CD14-positive monocyte (primary cell): ENCODE measurements around the gene PGAP2. TPM values are rescaled to one million over a fixed set of nuclear protein-coding genes. Genes with fewer than 3 reads are reported as not detected.
"Not testable (repeated sequence)": the region's sequence is repeated elsewhere in the genome, so short reads cannot be mapped to it uniquely, and the experiment has no call there.

Experiments
- DNase-seq, 3 donors: peaks; one replicate each; pipeline ENCODE4 v3.0.0-alpha.2; 2011 to 2022
- H2AFZ ChIP-seq: 2 replicates; pipeline ENCODE4 v1.6.0; 2012; ENCODE audit warnings: mild to moderate bottlenecking, low read depth, low read length, inconsistent platforms; ENCODE audit not compliant: insufficient read depth, poor library complexity, severe bottlenecking
- H3K27ac ChIP-seq, 2 donors: 1 replicate in 1 of 2; 2 replicates in 1 of 2; pipeline ENCODE4 v1.5.1; 2012 to 2013; ENCODE audit warnings: low read length in 2 of 2, control low read depth in 1 of 2, inconsistent platforms in 1 of 2, low read depth in 1 of 2, mild to moderate bottlenecking in 1 of 2
- H3K27me3 ChIP-seq, 2 donors: one replicate each; pipeline versions ENCODE4 v1.6.0 to v1.6.1; 2011 to 2013; ENCODE audit warnings: low read length in 2 of 2; ENCODE audit not compliant: control insufficient read depth in 2 of 2, insufficient read depth in 2 of 2
- H3K36me3 ChIP-seq, 2 donors: replicated peaks in 1 of 2; 1 replicate in 1 of 2; 2 replicates in 1 of 2; pipeline versions ENCODE4 v1.5.1 to v1.6.1; 2012 to 2013; ENCODE audit warnings: low read length in 2 of 2, control low read depth in 1 of 2, inconsistent platforms in 1 of 2, mild to moderate bottlenecking in 1 of 2; ENCODE audit not compliant: insufficient read depth in 2 of 2, control insufficient read depth in 1 of 2
- H3K4me1 ChIP-seq, 2 donors: 1 replicate in 1 of 2; 2 replicates in 1 of 2; pipeline versions ENCODE4 v1.5.1 to v1.6.1; 2012 to 2013; ENCODE audit warnings: low read length in 2 of 2, control low read depth in 1 of 2, inconsistent platforms in 1 of 2, mild to moderate bottlenecking in 1 of 2, moderate library complexity in 1 of 2; ENCODE audit not compliant: insufficient read depth in 2 of 2, control insufficient read depth in 1 of 2
- H3K4me2 ChIP-seq: replicated peaks from 2 replicates; pipeline ENCODE3; 2012; ENCODE audit warnings: low read length, moderate library complexity, mild to moderate bottlenecking; ENCODE audit not compliant: poor library complexity, severe bottlenecking; ENCODE audit errors: extremely low read depth
- H3K4me3 ChIP-seq, 3 experiments: fragments of 200-600 bp in 1 of 3; sonication (generic) in 1 of 3; replicated peaks in 1 of 3; 1 replicate in 2 of 3; 2 replicates in 1 of 3; pipeline ENCODE4 v1.5.1; 2011 to 2013; ENCODE audit warnings: low read length in 3 of 3, mild to moderate bottlenecking in 3 of 3, control low read depth in 2 of 3, low read depth in 2 of 3, inconsistent platforms in 1 of 3, moderate library complexity in 1 of 3
- H3K79me2 ChIP-seq: 2 replicates; pipeline ENCODE4 v1.6.0; 2012; ENCODE audit warnings: mild to moderate bottlenecking, control low read depth, inconsistent platforms, low read length, moderate library complexity; ENCODE audit not compliant: insufficient read depth
- H3K9ac ChIP-seq: 2 replicates; pipeline ENCODE4 v1.6.0; 2017; ENCODE audit warnings: low read length, mild to moderate bottlenecking; ENCODE audit not compliant: insufficient read depth, poor library complexity, severe bottlenecking
- H3K9me3 ChIP-seq, 2 donors: replicated peaks in 1 of 2; 1 replicate in 1 of 2; 2 replicates in 1 of 2; pipeline versions ENCODE4 v1.5.1 to v1.6.1; 2012 to 2013; ENCODE audit warnings: low read length in 2 of 2, control low read depth in 1 of 2; ENCODE audit not compliant: control insufficient read depth in 1 of 2, insufficient read depth in 1 of 2
- H4K20me1 ChIP-seq: 2 replicates; pipeline ENCODE4 v1.6.0; 2012; ENCODE audit warnings: mild to moderate bottlenecking, low read length, control low read depth, moderate library complexity; ENCODE audit not compliant: insufficient read depth
- H3K27ac Mint-ChIP-seq, 7 donors: one replicate each; pipeline ENCODE4 v1.8.0; 2020; ENCODE audit warnings: mild to moderate bottlenecking in 7 of 7, mixed read lengths in 7 of 7, moderate library complexity in 6 of 7, inconsistent platforms in 2 of 7
- H3K27me3 Mint-ChIP-seq, 3 donors: one replicate each; pipeline ENCODE4 v1.8.0; 2021 to 2022; ENCODE audit warnings: low read depth in 3 of 3, mild to moderate bottlenecking in 3 of 3, mixed read lengths in 3 of 3, moderate library complexity in 3 of 3, inconsistent platforms in 1 of 3
- H3K36me3 Mint-ChIP-seq, 2 donors: one replicate each; pipeline ENCODE4 v1.8.0; 2020; ENCODE audit warnings: mixed read lengths in 2 of 2, inconsistent platforms in 1 of 2, mild to moderate bottlenecking in 1 of 2
- H3K4me1 Mint-ChIP-seq: one replicate; pipeline ENCODE4 v1.8.0; 2020; ENCODE audit warnings: mild to moderate bottlenecking, mixed read lengths
- H3K4me3 Mint-ChIP-seq, 2 donors: one replicate each; pipeline ENCODE4 v1.8.0; 2020; ENCODE audit warnings: mild to moderate bottlenecking in 2 of 2, mixed read lengths in 2 of 2, moderate library complexity in 1 of 2
- H3K9me3 Mint-ChIP-seq, 7 donors: one replicate each; pipeline ENCODE4 v1.8.0; 2020 to 2022; ENCODE audit warnings: mixed read lengths in 7 of 7, mild to moderate bottlenecking in 6 of 7, moderate library complexity in 6 of 7, inconsistent platforms in 2 of 7
- CTCF ChIP-seq: fragments of 200-600 bp; IDR thresholded peaks from one replicate; pipeline ENCODE4 v1.8.0; 2022; ENCODE audit warnings: antibody characterized with exemption, mild to moderate bottlenecking
- WGBS: methylation state at CpG from one replicate; pipeline ENCODE4 v1.1.5; 2013; ENCODE audit warnings: missing lambda C conversion rate; ENCODE audit not compliant: insufficient coverage; 5-methylcytosine and 5-hydroxymethylcytosine counted together
- intact Hi-C, 2 donors: fragments of 100-400 bp; cut with micrococcal nuclease; formaldehyde crosslinking; loops; one replicate each; pipeline versions ENCODE4 v1.15.0 to v1.15.1; 2023
- polyA plus RNA-seq, 3 donors: library from polyadenylated mRNA; depleted of rRNA in 1 of 3; unstranded in 2 of 3; stranded (reverse) in 1 of 3; fragments of 300-500 nt in 2 of 3; fragments of >200 nt in 1 of 3; fragmentation: Illumina TruSeq in 2 of 3; gene quantifications; 1 replicate in 2 of 3; 2 replicates in 1 of 3; pipeline ENCODE4 v1.2.3, GENCODE V29; 2012 to 2021

Gene PGAP2
- polyA plus RNA-seq, 3 donors: 5.8 to 17.9 (median 6.8) TPM

- intact Hi-C loops: no loop called here
- Mint-ChIP-seq H3K9me3 (no peaks in the 10 kb centered on the region), H3K27me3 (no peaks in the 10 kb centered on the region), H3K36me3 (peaks cover 3 to 6% of the 10 kb centered on the region in 2 donors), H3K4me3 (no peak overlapping the region), H3K27ac (peak overlapping the region in 2 of 7 donors; percentile 18 to 50), H3K4me1 (peaks cover 13% of the 10 kb centered on the region)
- peaks cover 10 to 14% of the 10 kb centered on the region in 2 donors for H3K4me1 ChIP-seq
- no peaks in the 10 kb centered on the region for H3K36me3 ChIP-seq
- no peak overlapping the region for H3K27ac ChIP-seq
- H3K27me3 ChIP-seq: no peaks in the 10 kb centered on the region
- no peaks in the 10 kb centered on the region for H3K9me3 ChIP-seq
- DNase-seq: no peak
- 100% methylated on average over 4 of the region's 4 CpGs for WGBS
- H3K4me3 ChIP-seq: no peak overlapping the region
- no peaks in the 10 kb centered on the region for H4K20me1 ChIP-seq
- no peak overlapping the region for H2AFZ ChIP-seq
- no peak for TF ChIP-seq CTCF
- no peaks in the 10 kb centered on the region for H3K79me2 ChIP-seq
- H3K9ac ChIP-seq: no peak overlapping the region
- no peak overlapping the region for H3K4me2 ChIP-seq
Observed at GRCh38 chr11:3810951-3811350, 2.6 kb downstream of the PGAP2 start.

GRCh38 chr11:3814832-3815231 lies 6.5 kb downstream of the PGAP2 start:
- not testable (repeated sequence) for H3K27me3 Mint-ChIP-seq, H3K4me1 Mint-ChIP-seq
- 100% methylated on average over 3 of the region's 5 CpGs for WGBS

More at GRCh38 chr11:3814832-3815231, 6.5 kb downstream of the PGAP2 start:
- H3K36me3 ChIP-seq, H3K4me2 ChIP-seq, H4K20me1 ChIP-seq, DNase-seq, H3K79me2 ChIP-seq, H3K4me3 Mint-ChIP-seq, H3K9ac ChIP-seq, H3K4me1 ChIP-seq, H3K9me3 Mint-ChIP-seq, H3K27me3 ChIP-seq, H3K4me3 ChIP-seq, H3K27ac ChIP-seq, H3K9me3 ChIP-seq, H3K36me3 Mint-ChIP-seq, intact Hi-C loops, H2AFZ ChIP-seq: not testable (repeated sequence)
- peak overlapping the region in 1 of 7 donors; percentile 68 for H3K27ac Mint-ChIP-seq
